H1 (cell line): Measurements from ENCODE around the gene RABL3. TPM values are rescaled to one million over a fixed set of nuclear protein-coding genes. Genes with fewer than 3 reads are reported as not detected.

Experiments
- CTCF ChIA-PET: fragments of 300-600 bp; sonication (Branson Sonifier 250); formaldehyde crosslinking; loops from one replicate; lab custom pipeline; 2021; ENCODE audit not compliant: partially characterized antibody; lab: Charles Lee
- POLR2A ChIA-PET: fragments of 300-600 bp; sonication (Branson Sonifier 250); formaldehyde crosslinking; loops from one replicate; lab custom pipeline; 2021; ENCODE audit warnings: inconsistent platforms; ENCODE audit not compliant: partially characterized antibody; lab: Charles Lee
- DNase-seq, 2 experiments: peaks; one replicate each; pipeline versions ENCODE4 v3.0.0 to v3.0.0-alpha.2; 2010 to 2022; ENCODE audit warnings: low spot score in 2 of 2, low read depth in 1 of 2, mixed read lengths in 1 of 2
- FAIRE-seq: peaks from 2 replicates; lab custom pipeline; 2011; peaks lifted over from hg19 to GRCh38; lab: Jason Lieb, UNC
- H2AFZ ChIP-seq: 2 replicates; pipeline ENCODE4 v1.8.1; 2012; ENCODE audit warnings: low read length, inconsistent platforms
- H2AK5ac ChIP-seq: 2 replicates; pipeline ENCODE4 v1.6.1; 2013; ENCODE audit warnings: low read depth, low read length
- H2BK120ac ChIP-seq: replicated peaks from 2 replicates; pipeline ENCODE3; 2013; ENCODE audit warnings: low read depth, low read length, inconsistent platforms
- H2BK12ac ChIP-seq: 2 replicates; pipeline ENCODE4 v1.6.1; 2013; ENCODE audit warnings: low read depth, low read length
- H2BK15ac ChIP-seq: 2 replicates; pipeline ENCODE4 v1.6.1; 2013; ENCODE audit warnings: low read length
- H2BK20ac ChIP-seq: 2 replicates; pipeline ENCODE4 v1.6.1; 2013; ENCODE audit warnings: low read length
- H2BK5ac ChIP-seq: 2 replicates; pipeline ENCODE4 v1.6.1; 2013; ENCODE audit warnings: low read depth, low read length
- H3K14ac ChIP-seq: 2 replicates; pipeline ENCODE4 v1.6.1; 2013; ENCODE audit warnings: inconsistent platforms; ENCODE audit not compliant: insufficient read length
- H3K18ac ChIP-seq: 2 replicates; pipeline ENCODE4 v1.6.1; 2013; ENCODE audit warnings: low read length; ENCODE audit errors: extremely low read depth
- H3K23ac ChIP-seq: 2 replicates; pipeline ENCODE4 v1.6.1; 2013; ENCODE audit warnings: inconsistent platforms; ENCODE audit not compliant: insufficient read length
- H3K23me2 ChIP-seq: 2 replicates; pipeline ENCODE4 v1.6.1; 2013; ENCODE audit warnings: low read depth, low read length
- H3K27ac ChIP-seq: 2 replicates; pipeline ENCODE4 v1.6.1; 2011; ENCODE audit warnings: low read depth, low read length, inconsistent platforms
- H3K27me3 ChIP-seq, 4 experiments: replicated peaks in 1 of 4; 1 replicate in 1 of 4; 2 replicates in 3 of 4; pipeline versions ENCODE4 v1.6.1 to v1.8.1; 2011 to 2013; ENCODE audit warnings: low read length in 3 of 4, mild to moderate bottlenecking in 3 of 4, inconsistent platforms in 2 of 4, mixed read lengths in 2 of 4, moderate library complexity in 1 of 4; ENCODE audit not compliant: control insufficient read depth in 3 of 4, insufficient read depth in 3 of 4; ENCODE audit errors: extremely low read depth in 1 of 4
- H3K36me3 ChIP-seq, 4 experiments: 2 replicates each; pipeline versions ENCODE4 v1.6.1 to v1.8.1; 2011 to 2013; ENCODE audit warnings: mild to moderate bottlenecking in 4 of 4, low read length in 3 of 4, moderate library complexity in 2 of 4, control low read depth in 1 of 4, inconsistent platforms in 1 of 4; ENCODE audit not compliant: insufficient read depth in 4 of 4, control insufficient read depth in 2 of 4
- H3K4ac ChIP-seq: replicated peaks from 2 replicates; pipeline ENCODE3; 2013; ENCODE audit warnings: low read length, low read depth, mixed read lengths, inconsistent platforms; ENCODE audit not compliant: insufficient read length
- H3K4me1 ChIP-seq, 4 experiments: replicated peaks in 1 of 4; 1 replicate in 1 of 4; 2 replicates in 3 of 4; pipeline versions ENCODE4 v1.6.1 to v1.8.1; 2011 to 2013; ENCODE audit warnings: low read length in 3 of 4, inconsistent platforms in 2 of 4, mixed read lengths in 1 of 4; ENCODE audit not compliant: insufficient read depth in 4 of 4, control insufficient read depth in 3 of 4
- H3K4me2 ChIP-seq, 2 experiments: 2 replicates each; pipeline versions ENCODE4 v1.6.1 to v1.8.1; 2011 to 2013; ENCODE audit warnings: low read depth in 2 of 2, low read length in 2 of 2, control low read depth in 1 of 2, inconsistent platforms in 1 of 2, mild to moderate bottlenecking in 1 of 2; ENCODE audit not compliant: insufficient read depth in 1 of 2
- H3K4me3 ChIP-seq, 4 experiments: fragments of 200-600, 300-600 bp in 1 of 4; sonication (generic), shearing (Covaris generic), sonication (Bioruptor Twin) in 1 of 4; 2 replicates each; pipeline versions ENCODE4 v1.5.1 to v1.8.1; 2011 to 2016; ENCODE audit warnings: low read length in 4 of 4, low read depth in 3 of 4, control low read depth in 2 of 4, inconsistent platforms in 2 of 4, mild to moderate bottlenecking in 2 of 4, mixed read lengths in 1 of 4, moderate library complexity in 1 of 4; ENCODE audit not compliant: insufficient read depth in 2 of 4; ENCODE audit errors: extremely low read depth in 1 of 4
- H3K56ac ChIP-seq: replicated peaks from 2 replicates; pipeline ENCODE3; 2013; ENCODE audit warnings: low read depth, mild to moderate bottlenecking, mixed read lengths, low read length, inconsistent platforms; ENCODE audit not compliant: insufficient read length
- H3K79me1 ChIP-seq: 2 replicates; pipeline ENCODE4 v1.6.1; 2013; ENCODE audit warnings: low read depth, low read length, control low read depth
- H3K79me2 ChIP-seq, 2 experiments: 2 replicates each; pipeline versions ENCODE4 v1.6.1 to v1.8.1; 2012 to 2013; ENCODE audit warnings: low read length in 2 of 2, mild to moderate bottlenecking in 2 of 2, inconsistent platforms in 1 of 2; ENCODE audit not compliant: insufficient read depth in 2 of 2, control insufficient read depth in 1 of 2
- H3K9ac ChIP-seq, 4 experiments: replicated peaks in 1 of 4; 1 replicate in 1 of 4; 2 replicates in 3 of 4; pipeline versions ENCODE4 v1.6.1 to v1.8.1; 2011 to 2013; ENCODE audit warnings: low read depth in 3 of 4, low read length in 3 of 4, control low read depth in 2 of 4, mild to moderate bottlenecking in 2 of 4, moderate library complexity in 2 of 4, inconsistent platforms in 1 of 4; ENCODE audit errors: extremely low read depth in 1 of 4
- H3K9me3 ChIP-seq, 2 experiments: 2 replicates each; pipeline versions ENCODE4 v1.6.1 to v1.8.1; 2012 to 2013; ENCODE audit warnings: mild to moderate bottlenecking in 2 of 2, moderate library complexity in 2 of 2, control low read depth in 1 of 2, inconsistent platforms in 1 of 2, low read depth in 1 of 2, low read length in 1 of 2, mixed read lengths in 1 of 2; ENCODE audit not compliant: insufficient read depth in 2 of 2
- H4K20me1 ChIP-seq, 2 experiments: replicated peaks in 1 of 2; 2 replicates each; pipeline versions ENCODE3 to v1.8.1; 2011 to 2013; ENCODE audit warnings: inconsistent platforms in 2 of 2, low read length in 2 of 2, mild to moderate bottlenecking in 1 of 2; ENCODE audit not compliant: insufficient read depth in 2 of 2, control insufficient read depth in 1 of 2
- H4K5ac ChIP-seq: 2 replicates; pipeline ENCODE4 v1.6.1; 2013; ENCODE audit warnings: low read length, low read depth, mixed read lengths, inconsistent platforms; ENCODE audit not compliant: insufficient read length
- H4K8ac ChIP-seq: 2 replicates; pipeline ENCODE4 v1.8.0; 2013; ENCODE audit warnings: mild to moderate bottlenecking, moderate library complexity, low read length, inconsistent platforms; ENCODE audit not compliant: insufficient read depth; ENCODE audit errors: extremely low read depth
- H4K91ac ChIP-seq: replicated peaks from 2 replicates; pipeline ENCODE3; 2013; ENCODE audit warnings: low read length, mixed read lengths, inconsistent platforms; ENCODE audit not compliant: insufficient read length
- BCL11A ChIP-seq, 2 experiments: IDR thresholded peaks; one replicate each; pipeline ENCODE4 v1.6.1; 2011; ENCODE audit warnings: low read depth in 2 of 2, low read length in 2 of 2, mild to moderate bottlenecking in 2 of 2
- BRCA1 ChIP-seq: IDR thresholded peaks from 2 replicates; pipeline ENCODE4 v1.6.1; 2012; ENCODE audit warnings: low read depth, low read length, improper control_type of control experiment
- CEBPB ChIP-seq: IDR thresholded peaks from 2 replicates; pipeline ENCODE4 v1.6.1; 2012; ENCODE audit warnings: low read depth, low read length
- CHD1 ChIP-seq: IDR thresholded peaks from 2 replicates; pipeline ENCODE4 v1.6.1; 2012; ENCODE audit warnings: low read depth, low read length, improper control_type of control experiment
- CHD2 ChIP-seq: IDR thresholded peaks from 2 replicates; pipeline ENCODE4 v1.6.1; 2012; ENCODE audit warnings: low read length, improper control_type of control experiment
- CREB1 ChIP-seq: IDR thresholded peaks from 2 replicates; pipeline ENCODE4 v1.6.1; 2012; ENCODE audit warnings: inconsistent platforms
- EGR1 ChIP-seq: IDR thresholded peaks from 2 replicates; pipeline ENCODE4 v1.6.1; 2011; ENCODE audit warnings: low read depth, low read length, borderline replicate concordance
- HDAC2 ChIP-seq, 2 experiments: fragments of 300-600 bp in 1 of 2; sonication (generic) in 1 of 2; IDR thresholded peaks; 2 replicates each; pipeline ENCODE4 v1.6.1; 2011 to 2012; ENCODE audit warnings: low read depth in 2 of 2, low read length in 2 of 2, mild to moderate bottlenecking in 2 of 2, moderate library complexity in 2 of 2, borderline replicate concordance in 1 of 2, inconsistent platforms in 1 of 2
- HDAC6 ChIP-seq: IDR thresholded peaks from one replicate; pipeline ENCODE4 v1.7.1; 2012; ENCODE audit warnings: low read depth, mild to moderate bottlenecking, inconsistent platforms, low read length, moderate library complexity
- KDM1A ChIP-seq: fragments of 200-600, 300-600 bp; sonication (generic); IDR thresholded peaks from 2 replicates; pipeline ENCODE4 v1.7.1; 2016; ENCODE audit warnings: mild to moderate bottlenecking, low read length, borderline replicate concordance
- KDM4A ChIP-seq: IDR thresholded peaks from one replicate; pipeline ENCODE4 v1.7.1; 2012; ENCODE audit warnings: low read depth, mild to moderate bottlenecking, moderate library complexity, low read length, inconsistent platforms; ENCODE audit not compliant: severe bottlenecking
- PHF8 ChIP-seq: fragments of 200-600 bp; sonication (generic); conservative IDR thresholded peaks from 2 replicates; pipeline ENCODE4 v1.7.1; 2012; ENCODE audit warnings: low read depth, mild to moderate bottlenecking, inconsistent platforms, low read length, moderate library complexity
- RFX5 ChIP-seq: IDR thresholded peaks from 2 replicates; pipeline ENCODE4 v1.6.1; 2011; ENCODE audit warnings: low read depth, low read length, improper control_type of control experiment, borderline replicate concordance
- SAP30 ChIP-seq: fragments of 300-600 bp; sonication (generic); IDR thresholded peaks from 2 replicates; pipeline ENCODE4 v1.7.1; 2012; ENCODE audit warnings: low read length, moderate library complexity, mild to moderate bottlenecking, inconsistent platforms; ENCODE audit not compliant: insufficient read depth, insufficient replicate concordance
- TEAD4 ChIP-seq: IDR thresholded peaks from 2 replicates; pipeline ENCODE4 v1.6.1; 2012; ENCODE audit warnings: low read depth, low read length, inconsistent platforms, mixed read lengths
- WGBS, 2 experiments: shearing (Covaris generic) in 1 of 2; methylation state at CpG; one replicate each; pipeline versions ENCODE4 v1.1.6 to v1.1.7; 2013 to 2015; ENCODE audit warnings: low lambda C conversion rate in 2 of 2, mixed read lengths in 2 of 2, inconsistent platforms in 1 of 2, low coverage in 1 of 2, missing lambda C conversion rate in 1 of 2; ENCODE audit not compliant: insufficient replicate concordance in 2 of 2, insufficient coverage in 1 of 2, insufficient read length in 1 of 2; ENCODE audit errors: extremely low coverage in 1 of 2, missing lambda C conversion rate in 1 of 2; 5-methylcytosine and 5-hydroxymethylcytosine counted together
- polyA plus RNA-seq, 7 experiments: library from polyadenylated mRNA; depleted of rRNA in 3 of 7; stranded (reverse) in 5 of 7; unstranded in 2 of 7; fragments of >200 nt in 5 of 7; fragments of 200-250 nt in 2 of 7; gene quantifications; 1 replicate in 5 of 7; 2 replicates in 1 of 7; 4 replicates in 1 of 7; pipeline versions ENCODE4 v1.2.1 to v1.2.3, GENCODE V29; 2011 to 2013; ENCODE audit warnings: missing spikeins in 2 of 7, mixed read lengths in 2 of 7
- total RNA-seq: library from RNA; stranded (reverse); fragmentation: NEBNext Ultra II Directional; extraction: Animal tissue kit (Norgen Biotek cat#: 25700); gene quantifications from 2 replicates; pipeline ENCODE4 v1.2.1, GENCODE V29; 2021

Gene RABL3
- total and polyA plus RNA-seq, 2 of the 8 experiments (the other 6 are each of a cell fraction or from before 2014, with no cell fraction given), result 4.4 to 19.2 TPM

- no peak overlapping the region for H3K56ac ChIP-seq
- H3K23ac ChIP-seq, result no peak overlapping the region
- H3K9ac ChIP-seq, result no peak overlapping the region
- no peak overlapping the region for H2BK20ac ChIP-seq
- no peak for TF ChIP-seq CEBPB
- TF ChIP-seq EGR1, result no peak
- TF ChIP-seq CHD2, result no peak
- no peak for TF ChIP-seq HDAC6
- no peak for TF ChIP-seq CHD1
- no peak for TF ChIP-seq KDM1A
- no peak for TF ChIP-seq BCL11A (IDR thresholded peaks at IDR 0.05; ENCODE audit: low read depth in 2 of 2, low read length in 2 of 2)
- TF ChIP-seq RFX5, result no peak
- no peak for TF ChIP-seq KDM4A
- TF ChIP-seq PHF8, result no peak
- no peak for TF ChIP-seq HDAC2 (IDR thresholded peaks at IDR 0.05; ENCODE audit: borderline replicate concordance in 1 of 2, low read depth in 2 of 2, low read length in 2 of 2)
- no peak for TF ChIP-seq BRCA1
- TF ChIP-seq SAP30, result no peak
- no peak for TF ChIP-seq CREB1
- TF ChIP-seq TEAD4, result no peak
- TF ChIP-seq, all 59 proteins: peak for 0
- FAIRE-seq (no peak), DNase-seq (no peak)
- WGBS, 2 experiments, result 89% methylated on average over 2 of the region's 2 CpGs; no CpG with 5 or more reads in 1 of the 2 experiments
- Histone ChIP-seq H3K23me2 (no peaks in the 10 kb centered on the region), H3K9me3 (no peaks in the 10 kb centered on the region), H2BK15ac (no peak overlapping the region), H3K4me3 (no peak overlapping the region), H3K4ac (no peak overlapping the region), H3K18ac (0 out of 2 replicates have a peak overlapping the region, but pooled peaks have one; percentile 68), H3K79me2 (no peaks in the 10 kb centered on the region), H3K36me3 (no peaks in the 10 kb centered on the region; a peak in 1 of 8 replicates), H3K27me3 (no peaks in the 10 kb centered on the region), H2BK5ac (no peak overlapping the region), H3K4me2 (0 out of 4 replicates have a peak overlapping the region, but pooled peaks of 1 of the 2 experiments have one; percentile 37), H3K4me1 (peaks cover 2 to 28% (median 3%) of the 10 kb centered on the region in 4 experiments; a peak in 5 of 7 replicates), H2BK120ac (peak overlapping the region; percentile 3), H4K5ac (no peak overlapping the region), H2AK5ac (no peak overlapping the region), H4K20me1 (no peaks in the 10 kb centered on the region), H2BK12ac (peak overlapping the region; percentile 88), H3K79me1 (no peaks in the 10 kb centered on the region), H3K27ac (no peak overlapping the region), H4K91ac (peak overlapping the region; percentile 59), H2AFZ (no peak overlapping the region), H4K8ac (no peak overlapping the region), H3K14ac (no peak overlapping the region)
- CTCF ChIA-PET, result no interaction called here
- POLR2A ChIA-PET, result interaction anchor here (1.6 kb wide), 1 partner anchor 29 kb away, joined by 4 read pairs; no protein-coding TSS in a partner anchor
These were observed 61.3 kb downstream of the RABL3 start for GRCh38 chr3:120681018-120681417.
